Lung microvascular endothelial cell (primary cell): ENCODE data around the gene TRIM17. TPM values are rescaled to one million over a fixed set of nuclear protein-coding genes. Genes with fewer than 3 reads are reported as not detected.

ENCODE experiments used
- DNase-seq, 2 donors: peaks; one replicate each; pipeline versions ENCODE4 v3.0.0 to v3.0.0-alpha.2; 2010; ENCODE audit warnings: low read depth in 2 of 2
- total RNA-seq: library from RNA; depleted of rRNA; stranded (reverse); fragments of >200 nt; gene quantifications from 2 replicates; pipeline ENCODE4 v1.2.1, GENCODE V29; 2014

Gene TRIM17
- total RNA-seq, 1 donor from 2014 or later, result not detected

DNA sequence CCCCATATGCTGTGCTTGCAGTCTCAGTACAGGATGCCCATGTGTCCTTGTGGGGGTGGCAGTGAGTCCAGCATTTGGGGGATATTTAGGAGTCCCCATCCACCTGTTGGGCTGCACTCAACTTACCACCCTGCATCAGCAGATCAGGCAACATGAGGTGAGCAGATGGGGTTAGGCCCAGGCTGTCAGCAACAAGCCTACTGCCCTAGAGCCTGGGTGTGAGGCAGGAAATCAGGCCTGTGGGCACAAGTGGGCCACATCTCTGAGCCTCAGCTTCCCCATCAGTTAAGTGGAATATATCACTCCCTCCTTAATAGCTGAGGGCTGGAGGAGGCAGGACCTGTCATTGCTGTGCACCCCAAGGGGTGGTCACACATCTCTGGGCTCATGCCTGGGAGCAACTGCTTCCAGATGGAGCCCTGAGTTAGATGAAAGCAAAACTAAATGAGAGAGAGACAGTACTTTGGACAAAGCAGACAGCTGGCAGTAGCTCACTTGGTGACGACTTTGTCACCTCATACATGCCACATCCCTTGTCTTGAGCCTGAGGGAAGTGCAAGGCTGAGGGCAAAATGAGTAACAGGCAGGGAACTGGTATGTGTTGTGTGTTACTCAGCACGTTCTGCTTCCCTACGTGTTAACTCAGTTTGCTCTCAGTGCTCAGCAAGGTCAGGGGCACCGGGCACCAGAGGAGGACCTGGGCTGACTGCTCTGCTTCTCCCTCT, 58.5 kb downstream of the TRIM17 start:
- DNase-seq, result no peak

Other genes with a start within 250 kb of the TRIM17 start
- gene OBSCN, start 208.8 kb downstream of the TRIM17 start, total RNA-seq, result 2.2 and 9.5 TPM in 2 replicates
- 8.7 and 12.3 TPM in 2 replicates for gene TRIM11, start 10.0 kb downstream of the TRIM17 start, total RNA-seq
- gene RNF187, start 70.5 kb upstream of the TRIM17 start, total RNA-seq, result 32.5 and 53.6 TPM in 2 replicates